ENCODE results near the gene NT5C1A. TPM values are rescaled to one million over a fixed set of nuclear protein-coding genes. Genes with fewer than 3 reads are reported as not detected.
A peak's percentile ranks its signal among the peaks of the same experiment; 100 is the strongest.

NT5C1A gene
- total RNA-seq, 1 donor: 0.31 TPM

DNA sequence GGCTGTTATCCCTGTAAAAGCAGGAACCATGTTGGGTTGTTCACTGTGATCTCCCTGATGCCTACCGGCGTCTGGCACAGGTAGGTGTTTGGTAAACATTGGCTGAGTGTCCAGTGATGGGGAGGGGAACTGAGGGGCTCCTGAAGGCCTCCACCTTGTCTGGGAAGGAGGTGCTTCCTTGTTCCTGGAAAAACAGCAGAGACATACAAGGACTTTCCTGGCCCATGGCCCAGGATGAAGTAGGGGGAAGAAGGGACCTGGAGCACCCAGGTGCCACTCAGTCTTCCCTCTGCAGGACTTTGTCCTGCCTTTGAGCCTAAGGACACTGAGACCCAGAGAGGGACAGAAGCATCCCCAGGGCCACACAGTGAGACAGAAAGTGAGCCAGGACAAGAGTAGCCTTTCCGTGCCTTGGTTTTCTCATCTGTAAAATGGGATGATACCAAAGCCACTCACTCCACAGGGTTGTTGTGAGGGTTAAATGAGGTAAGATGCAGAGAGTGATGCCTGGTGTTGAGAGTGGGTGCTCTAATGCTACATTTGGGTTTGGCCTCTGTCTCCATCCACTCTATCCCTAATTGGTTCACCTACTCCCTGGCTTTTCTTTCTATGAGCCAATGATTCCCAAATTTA, 26.4 kb downstream of the NT5C1A start:
- Histone ChIP-seq H3K4me3 (ENCODE audit: low read length) (no peak overlapping the region), H3K4me1 (ENCODE audit: insufficient read depth, low read length) (no peaks in the 10 kb centered on the region), H3K27me3 (ENCODE audit: insufficient read depth, low read length) (no peaks in the 10 kb centered on the region), H3K9me3 (ENCODE audit: low read depth, low read length) (no peaks in the 10 kb centered on the region)

DNA sequence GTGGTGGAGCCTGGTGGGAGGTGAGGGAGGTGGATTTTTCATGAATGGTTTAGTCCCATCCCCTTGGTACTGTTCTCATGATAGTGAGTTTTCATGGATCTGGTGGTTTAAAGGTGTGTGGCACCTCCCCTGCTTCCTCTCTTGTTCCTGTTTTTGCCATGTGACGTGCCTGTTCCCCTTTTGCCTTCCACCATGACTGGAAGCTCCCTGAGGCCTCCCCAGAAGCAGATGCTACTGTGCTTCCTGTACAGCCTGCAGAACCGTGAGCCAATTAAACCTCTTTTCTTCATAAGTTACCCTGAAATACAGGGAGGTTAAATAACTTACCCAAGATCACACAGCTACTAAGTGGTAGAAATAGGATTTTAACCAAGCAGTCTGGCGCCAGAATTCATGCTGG, 28.2 kb downstream of the NT5C1A start:
- Histone ChIP-seq H3K4me3 (ENCODE audit: low read length) (no peak overlapping the region), H3K4me1 (ENCODE audit: insufficient read depth, low read length) (peaks cover 6% of the 10 kb centered on the region), H3K9me3 (ENCODE audit: low read depth, low read length) (no peaks in the 10 kb centered on the region), H3K27me3 (ENCODE audit: insufficient read depth, low read length) (peaks cover 5% of the 10 kb centered on the region)

DNA sequence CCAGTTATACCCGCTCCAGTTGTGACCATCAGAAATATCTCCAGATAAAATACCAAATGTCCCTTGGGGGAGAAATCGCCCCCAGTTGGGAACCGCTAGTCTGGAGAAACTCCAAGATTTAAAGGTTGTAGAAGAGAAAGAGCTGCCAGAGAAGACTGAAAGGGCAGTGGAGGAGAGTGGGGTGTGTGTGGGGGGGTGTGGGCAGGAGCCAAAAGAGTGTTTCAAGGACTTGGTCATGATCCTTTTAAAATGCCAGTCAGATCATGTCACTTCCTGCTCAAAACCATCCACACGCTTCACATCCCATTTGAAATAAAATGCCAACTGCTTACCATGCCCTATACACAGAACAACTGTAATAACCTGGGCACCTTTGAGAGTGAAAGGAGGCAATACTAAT, 29.1 kb downstream of the NT5C1A start:
- Histone ChIP-seq H3K27me3 (ENCODE audit: insufficient read depth, low read length) (peaks cover 14% of the 10 kb centered on the region), H3K9me3 (ENCODE audit: low read depth, low read length) (no peaks in the 10 kb centered on the region), H3K4me1 (ENCODE audit: insufficient read depth, low read length) (peaks cover 6% of the 10 kb centered on the region), H3K4me3 (ENCODE audit: low read length) (no peak overlapping the region)

DNA sequence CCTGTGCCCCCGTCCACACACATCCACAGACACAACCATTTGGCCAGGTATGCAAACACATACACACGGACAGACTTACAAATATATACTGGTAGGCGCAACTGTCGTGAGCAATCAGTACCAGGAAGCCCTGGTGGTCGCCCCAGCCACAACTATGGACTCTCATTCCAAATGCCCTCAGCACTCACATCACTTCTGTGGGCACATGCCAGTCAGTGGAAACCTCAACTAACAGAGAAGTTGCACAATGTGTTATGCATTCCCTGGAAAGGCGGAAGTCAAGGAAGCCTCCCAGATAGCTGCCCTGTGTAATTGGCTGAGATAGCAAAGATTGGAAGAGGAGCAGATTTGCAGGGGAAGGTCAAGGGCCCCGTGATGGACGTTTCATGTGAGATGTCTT, 31.0 kb downstream of the NT5C1A start:
- Histone ChIP-seq H3K9me3 (ENCODE audit: low read depth, low read length) (no peaks in the 10 kb centered on the region), H3K27me3 (ENCODE audit: insufficient read depth, low read length) (peaks cover 19% of the 10 kb centered on the region), H3K4me1 (ENCODE audit: insufficient read depth, low read length) (peaks cover 6% of the 10 kb centered on the region)

DNA sequence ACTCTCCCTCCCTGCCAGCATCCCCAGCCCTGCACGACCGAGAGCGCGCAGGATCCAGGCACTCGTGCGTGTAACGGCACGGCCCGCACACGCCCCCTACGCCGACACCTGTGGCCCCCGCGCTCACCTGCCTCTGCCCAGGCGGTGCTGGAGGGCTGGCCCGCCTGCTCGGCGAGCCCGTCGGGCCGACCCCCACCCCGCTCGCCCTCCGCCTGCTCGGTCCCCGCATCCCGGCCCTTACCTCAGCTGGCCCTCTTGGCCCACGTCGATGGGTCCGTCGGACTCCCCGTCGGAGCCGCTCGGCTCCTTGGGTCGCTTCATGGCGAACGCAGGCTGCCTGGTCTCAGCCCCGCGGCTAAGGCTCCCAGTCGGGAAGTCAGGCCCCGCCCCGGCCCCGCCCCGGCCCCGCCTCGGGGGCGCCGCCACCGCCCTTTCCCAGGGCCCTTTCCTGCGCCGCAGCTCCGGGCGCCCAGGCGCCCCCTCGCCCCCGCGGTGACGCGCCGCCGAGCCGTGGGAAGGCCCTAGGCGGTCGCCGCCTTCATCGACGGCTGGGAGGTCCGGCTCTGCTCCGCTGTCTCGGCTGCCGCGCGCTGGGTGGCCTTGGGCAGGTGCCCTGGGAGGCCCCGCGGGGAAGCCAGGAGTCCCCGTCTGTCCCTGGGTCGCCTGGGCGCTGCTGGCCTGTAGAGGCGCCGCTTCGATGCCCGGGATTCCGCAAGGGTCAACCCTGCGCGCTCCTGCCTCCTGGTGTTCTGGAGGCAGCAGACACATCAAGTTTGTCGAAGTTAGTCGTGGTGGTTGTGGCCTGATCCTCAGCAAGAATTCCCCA, 32.4 kb downstream of the NT5C1A start, which contains the start of gene HEYL:
TSS of gene HEYL (minus strand) at position 339 of the 826 bp plus-strand sequence. CDS start at position 321, 18 bp downstream.
- Histone ChIP-seq H3K4me3 (ENCODE audit: low read length) (peak within 1 kb of the TSS; percentile 10), H3K9me3 (ENCODE audit: low read depth, low read length) (no peaks in the 10 kb centered on the region), H3K27me3 (ENCODE audit: insufficient read depth, low read length) (peaks cover 21% of the 10 kb centered on the region), H3K4me1 (ENCODE audit: insufficient read depth, low read length) (peaks cover 6% of the 10 kb centered on the region)

More for the DNA sequence above, 31.0 kb downstream of the NT5C1A start:
- H3K4me3 ChIP-seq (ENCODE audit: low read length): no peak overlapping the region

DNA sequence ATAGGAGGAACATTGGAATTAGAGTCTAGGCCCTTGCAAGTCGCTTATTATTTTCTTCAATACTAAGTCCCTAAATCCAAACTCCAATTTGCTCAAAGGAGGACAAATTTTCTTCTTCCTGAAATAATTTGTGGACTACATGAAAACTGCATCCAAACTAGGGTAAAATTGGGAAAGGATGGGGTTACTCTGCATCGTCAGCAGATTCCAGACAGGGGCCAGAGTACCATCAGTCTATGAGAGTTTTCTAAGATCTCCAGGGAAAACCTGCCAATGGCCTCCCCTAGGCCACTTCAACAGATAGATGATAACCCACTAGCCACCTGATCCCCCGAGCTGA, 33.0 kb downstream of the NT5C1A start:
- peaks cover 6% of the 10 kb centered on the region for H3K4me1 ChIP-seq (ENCODE audit: insufficient read depth, low read length)
- peaks cover 21% of the 10 kb centered on the region for H3K27me3 ChIP-seq (ENCODE audit: insufficient read depth, low read length)
- H3K4me3 ChIP-seq (ENCODE audit: low read length): no peak overlapping the region
- H3K9me3 ChIP-seq (ENCODE audit: low read depth, low read length): no peaks in the 10 kb centered on the region

DNA sequence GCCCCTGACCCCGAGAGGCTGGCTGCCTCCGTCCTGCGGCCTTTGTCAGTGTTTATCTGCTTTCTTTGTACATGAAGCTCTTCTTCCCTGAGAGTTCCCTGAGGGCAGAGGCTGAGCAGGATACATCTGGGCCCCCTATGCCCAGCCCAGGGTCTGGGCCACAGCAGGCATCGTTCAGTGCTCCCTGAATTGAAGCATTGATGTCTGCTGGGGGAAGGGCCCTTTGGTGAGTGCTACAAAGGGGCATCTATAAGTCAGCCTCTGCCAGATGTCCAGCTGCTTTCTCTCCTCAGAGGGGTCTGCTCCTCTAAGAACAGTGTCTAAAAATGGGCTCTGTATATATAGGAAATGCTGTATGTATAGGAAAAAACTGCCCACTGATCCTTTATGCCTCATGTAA, 34.5 kb downstream of the NT5C1A start:
- Histone ChIP-seq H3K27me3 (ENCODE audit: insufficient read depth, low read length) (peaks cover 21% of the 10 kb centered on the region), H3K4me3 (ENCODE audit: low read length) (no peak overlapping the region), H3K4me1 (ENCODE audit: insufficient read depth, low read length) (peaks cover 6% of the 10 kb centered on the region), H3K9me3 (ENCODE audit: low read depth, low read length) (no peaks in the 10 kb centered on the region)

DNA sequence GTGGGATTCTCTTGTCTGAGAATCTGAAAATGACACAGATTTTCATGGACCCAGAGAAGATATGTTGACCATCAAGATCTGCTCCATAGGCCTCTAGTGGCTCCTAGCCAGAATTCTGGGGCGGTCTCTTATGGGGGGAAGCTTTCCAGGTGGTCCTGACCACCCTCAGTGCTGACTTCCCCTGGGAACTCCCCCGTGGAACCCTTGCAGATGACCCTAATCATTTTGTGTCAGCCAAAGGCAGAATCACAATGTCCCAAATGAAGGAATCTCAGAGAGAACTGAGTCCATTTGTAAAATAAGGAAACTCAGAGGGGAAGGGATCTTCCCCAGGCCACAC, 36.1 kb downstream of the NT5C1A start:
- Histone ChIP-seq H3K4me1 (ENCODE audit: insufficient read depth, low read length) (peaks cover 6% of the 10 kb centered on the region), H3K4me3 (ENCODE audit: low read length) (no peak overlapping the region), H3K9me3 (ENCODE audit: low read depth, low read length) (no peaks in the 10 kb centered on the region), H3K27me3 (ENCODE audit: insufficient read depth, low read length) (peaks cover 21% of the 10 kb centered on the region)

DNA sequence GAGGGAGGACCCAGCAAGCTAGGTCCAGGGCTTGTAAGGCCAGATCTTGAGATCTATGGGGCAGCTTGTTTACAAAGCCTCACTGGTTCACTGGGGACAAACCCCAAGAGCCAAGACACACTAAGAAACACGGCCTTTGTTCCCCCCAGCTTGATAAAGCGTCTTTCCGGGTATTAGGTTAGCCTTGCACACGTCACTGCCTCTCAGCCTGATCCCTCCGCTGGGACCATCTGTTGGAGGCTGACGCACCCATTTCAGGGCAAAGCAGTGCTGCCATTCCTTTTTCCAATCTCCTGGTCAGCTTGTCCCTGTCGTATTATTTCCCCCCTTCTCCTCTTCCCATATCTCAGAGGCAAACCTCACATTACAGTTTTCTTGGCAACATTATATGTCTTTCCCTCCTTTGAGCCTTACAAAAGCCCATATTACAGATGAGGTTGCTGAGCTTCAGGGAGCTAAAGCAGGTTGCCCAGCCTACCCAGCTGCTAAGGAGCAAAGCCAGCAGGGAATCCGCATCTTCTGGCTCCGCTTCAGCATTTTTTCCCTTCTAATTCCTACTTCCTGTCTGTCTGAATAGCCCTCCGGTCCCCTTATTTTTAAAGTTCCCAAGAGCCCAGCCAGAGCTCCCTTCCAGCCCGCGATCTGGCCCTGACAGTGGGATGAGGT, 36.6 kb downstream of the NT5C1A start:
- Histone ChIP-seq H3K4me1 (ENCODE audit: insufficient read depth, low read length) (peaks cover 6% of the 10 kb centered on the region), H3K9me3 (ENCODE audit: low read depth, low read length) (no peaks in the 10 kb centered on the region), H3K27me3 (ENCODE audit: insufficient read depth, low read length) (peaks cover 21% of the 10 kb centered on the region), H3K4me3 (ENCODE audit: low read length) (no peak overlapping the region)

DNA sequence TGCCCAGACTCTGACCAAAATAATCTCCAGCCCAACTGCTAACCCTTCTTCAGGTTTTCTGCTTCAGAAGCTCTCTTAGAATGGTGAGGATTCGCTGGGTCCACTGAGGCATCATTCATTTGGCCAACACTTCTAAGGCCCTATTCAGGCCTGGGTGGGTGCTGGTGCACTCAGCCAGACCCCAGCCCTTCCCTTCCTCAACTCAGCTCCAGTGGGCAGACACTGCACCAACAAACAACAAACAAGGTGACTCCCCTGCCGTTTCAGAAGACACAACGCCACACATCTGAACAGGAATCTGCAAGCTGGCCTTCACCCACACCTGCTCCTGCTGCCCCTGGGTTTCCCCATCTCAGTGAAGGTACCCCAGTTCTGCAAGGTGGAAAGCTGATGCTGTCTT, 38.5 kb downstream of the NT5C1A start:
- Histone ChIP-seq H3K4me1 (ENCODE audit: insufficient read depth, low read length) (no peaks in the 10 kb centered on the region), H3K27me3 (ENCODE audit: insufficient read depth, low read length) (peaks cover 14% of the 10 kb centered on the region), H3K4me3 (ENCODE audit: low read length) (no peak overlapping the region)

DNA sequence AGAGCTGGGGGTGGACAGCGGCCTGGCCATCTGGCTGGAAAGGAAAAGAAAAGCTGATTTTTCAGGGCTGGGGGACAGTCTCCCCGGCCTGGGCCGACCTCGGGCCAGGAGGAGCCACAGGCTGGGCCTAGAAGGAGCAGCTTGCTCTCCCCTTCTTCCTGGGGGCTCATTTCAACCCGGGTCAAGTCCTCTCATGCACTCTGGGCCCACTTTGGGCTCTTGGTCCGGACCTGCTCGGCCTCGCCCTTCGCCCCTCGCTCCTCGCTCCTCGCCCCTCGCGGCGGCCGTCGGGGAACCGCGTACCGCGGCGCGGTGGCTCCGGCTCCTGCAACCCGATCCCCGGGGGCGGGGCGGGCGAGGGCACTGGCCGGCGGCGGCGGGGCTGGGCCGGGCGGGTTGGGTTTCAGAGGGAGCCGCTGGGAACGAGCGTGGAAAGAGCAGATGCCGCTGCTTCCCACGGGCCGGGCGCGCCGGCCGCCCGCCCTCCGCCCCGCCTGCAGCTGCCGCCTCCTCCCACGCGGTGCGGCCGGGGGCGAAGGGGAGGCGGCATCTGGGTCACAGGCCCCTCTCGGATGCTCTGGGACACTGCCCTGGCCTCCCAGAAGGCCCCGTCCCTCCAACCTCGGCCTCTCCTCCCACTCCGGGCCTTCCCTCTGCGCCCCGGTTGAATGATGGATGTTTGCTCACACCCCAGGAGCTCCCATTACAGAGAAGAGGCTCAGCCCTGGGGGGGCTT, 39.1 kb downstream of the NT5C1A start:
- no peaks in the 10 kb centered on the region for H3K4me1 ChIP-seq (ENCODE audit: insufficient read depth, low read length)
- peaks cover 8% of the 10 kb centered on the region for H3K27me3 ChIP-seq (ENCODE audit: insufficient read depth, low read length)
- H3K9me3 ChIP-seq (ENCODE audit: low read depth, low read length): no peaks in the 10 kb centered on the region
- H3K4me3 ChIP-seq (ENCODE audit: low read length): no peak overlapping the region

More for the DNA sequence above, 38.5 kb downstream of the NT5C1A start:
- no peaks in the 10 kb centered on the region for H3K9me3 ChIP-seq (ENCODE audit: low read depth, low read length)

DNA sequence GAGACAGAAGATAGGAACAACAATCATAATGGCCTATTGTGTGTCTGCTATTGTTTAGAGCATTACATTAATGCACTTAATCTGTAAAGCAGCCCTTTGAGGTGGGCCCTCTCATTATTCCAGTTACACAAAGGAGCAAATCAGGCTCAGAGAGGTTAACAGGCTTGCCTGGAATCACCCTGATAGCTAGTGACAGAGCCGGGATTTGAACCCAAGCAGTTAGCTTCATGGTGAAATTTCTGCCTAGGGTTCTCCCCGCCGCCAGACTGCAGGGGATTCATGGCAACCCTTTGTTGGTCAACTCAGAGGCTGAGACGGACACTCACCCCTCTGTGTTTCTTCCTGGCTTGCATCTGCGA, 39.6 kb downstream of the NT5C1A start:
- Histone ChIP-seq H3K4me1 (ENCODE audit: insufficient read depth, low read length) (no peaks in the 10 kb centered on the region), H3K27me3 (ENCODE audit: insufficient read depth, low read length) (peaks cover 5% of the 10 kb centered on the region), H3K4me3 (ENCODE audit: low read length) (no peak overlapping the region), H3K9me3 (ENCODE audit: low read depth, low read length) (no peaks in the 10 kb centered on the region)

DNA sequence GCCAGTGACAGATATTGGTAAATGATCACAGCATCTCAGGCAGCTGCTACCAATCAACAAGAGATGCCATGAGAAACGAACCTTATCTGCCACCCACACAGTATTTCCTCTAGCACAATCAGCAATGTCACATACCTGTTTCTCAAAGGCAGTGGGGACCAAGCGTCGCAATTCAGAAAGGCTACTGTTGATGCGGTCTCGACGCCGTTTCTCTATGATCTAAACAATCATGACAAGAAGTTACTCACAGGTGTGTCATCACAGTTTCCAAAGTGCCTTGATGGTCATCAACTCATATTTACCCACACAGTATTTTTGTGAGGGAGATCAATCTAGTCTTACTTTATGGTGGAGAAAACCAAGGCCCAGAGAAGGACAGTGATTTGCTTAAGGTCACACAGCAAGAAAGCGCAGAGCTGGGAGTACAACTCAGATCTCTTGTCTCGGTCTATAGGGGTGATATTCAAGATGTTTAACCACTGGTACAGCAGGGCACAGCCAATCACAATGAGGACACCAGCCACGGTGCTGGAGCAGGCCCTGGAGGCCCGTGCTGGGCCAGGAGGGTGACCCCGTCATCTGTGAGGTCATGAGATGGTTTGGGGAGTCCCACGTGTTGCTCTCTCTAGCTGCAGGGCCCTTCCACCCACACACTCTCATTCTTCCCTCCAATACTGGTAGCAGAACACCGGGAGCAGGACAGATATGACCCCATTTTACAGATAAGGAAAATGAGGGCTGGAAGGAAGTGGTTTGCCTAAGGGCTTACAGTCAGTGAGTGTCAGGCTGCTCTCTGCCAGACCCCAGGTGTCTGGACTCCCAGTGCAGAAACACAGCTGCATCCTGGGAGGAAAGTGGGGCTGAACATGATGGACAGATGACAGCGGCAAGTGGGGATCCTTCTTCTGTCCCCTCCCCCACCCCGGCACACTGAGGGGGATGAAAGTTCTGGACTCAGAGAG, 40.3 kb downstream of the NT5C1A start:
- H3K27me3 ChIP-seq (ENCODE audit: insufficient read depth, low read length): peaks cover 2% of the 10 kb centered on the region
- H3K4me1 ChIP-seq (ENCODE audit: insufficient read depth, low read length): no peaks in the 10 kb centered on the region
- H3K4me3 ChIP-seq (ENCODE audit: low read length): no peak overlapping the region
- no peaks in the 10 kb centered on the region for H3K9me3 ChIP-seq (ENCODE audit: low read depth, low read length)

DNA sequence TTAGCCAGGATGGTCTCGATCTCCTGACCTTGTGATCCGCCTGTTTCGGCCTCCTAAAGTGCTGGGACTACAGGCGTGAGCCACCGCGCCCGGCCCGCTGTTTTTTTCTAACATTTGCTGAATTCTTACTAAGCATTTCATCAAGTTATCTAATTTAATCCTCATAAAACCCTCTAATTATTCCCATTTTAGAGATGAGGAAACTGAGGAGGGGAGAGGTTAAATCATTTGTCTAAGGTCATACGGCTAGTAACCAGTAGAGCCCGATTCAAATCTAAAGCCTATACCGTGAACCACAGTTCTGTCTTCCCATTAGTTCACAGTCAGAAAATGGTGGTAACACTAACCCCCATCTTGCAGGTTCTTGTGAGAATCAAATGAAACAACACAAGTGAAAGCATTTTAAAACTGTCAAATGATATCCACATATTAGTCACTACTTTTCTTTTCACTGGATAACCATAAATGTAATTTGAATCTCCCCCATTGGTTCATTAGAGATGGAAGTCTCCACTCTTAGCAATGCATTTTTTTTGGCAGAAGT, 43.0 kb downstream of the NT5C1A start:
- no peaks in the 10 kb centered on the region for H3K9me3 ChIP-seq (ENCODE audit: low read depth, low read length)
- no peaks in the 10 kb centered on the region for H3K27me3 ChIP-seq (ENCODE audit: insufficient read depth, low read length)
- H3K4me1 ChIP-seq (ENCODE audit: insufficient read depth, low read length): no peaks in the 10 kb centered on the region
- no peak overlapping the region for H3K4me3 ChIP-seq (ENCODE audit: low read length)
